H1 (cell line): ENCODE data around the gene MYORG. TPM values are rescaled to one million over a fixed set of nuclear protein-coding genes. Genes with fewer than 3 reads are reported as not detected.

Experiments
- CTCF ChIA-PET: fragments of 300-600 bp; sonication (Branson Sonifier 250); formaldehyde crosslinking; loops from one replicate; lab custom pipeline; 2021; ENCODE audit not compliant: partially characterized antibody; lab: Charles Lee
- POLR2A ChIA-PET: fragments of 300-600 bp; sonication (Branson Sonifier 250); formaldehyde crosslinking; loops from one replicate; lab custom pipeline; 2021; ENCODE audit warnings: inconsistent platforms; ENCODE audit not compliant: partially characterized antibody; lab: Charles Lee
- DNase-seq, 2 experiments: peaks; one replicate each; pipeline versions ENCODE4 v3.0.0 to v3.0.0-alpha.2; 2010 to 2022; ENCODE audit warnings: low spot score in 2 of 2, low read depth in 1 of 2, mixed read lengths in 1 of 2
- FAIRE-seq: peaks from 2 replicates; lab custom pipeline; 2011; peaks lifted over from hg19 to GRCh38; lab: Jason Lieb, UNC
- H2AFZ ChIP-seq: 2 replicates; pipeline ENCODE4 v1.8.1; 2012; ENCODE audit warnings: low read length, inconsistent platforms
- H2AK5ac ChIP-seq: 2 replicates; pipeline ENCODE4 v1.6.1; 2013; ENCODE audit warnings: low read depth, low read length
- H2BK120ac ChIP-seq: replicated peaks from 2 replicates; pipeline ENCODE3; 2013; ENCODE audit warnings: low read depth, low read length, inconsistent platforms
- H2BK12ac ChIP-seq: 2 replicates; pipeline ENCODE4 v1.6.1; 2013; ENCODE audit warnings: low read depth, low read length
- H2BK15ac ChIP-seq: 2 replicates; pipeline ENCODE4 v1.6.1; 2013; ENCODE audit warnings: low read length
- H2BK20ac ChIP-seq: 2 replicates; pipeline ENCODE4 v1.6.1; 2013; ENCODE audit warnings: low read length
- H2BK5ac ChIP-seq: 2 replicates; pipeline ENCODE4 v1.6.1; 2013; ENCODE audit warnings: low read depth, low read length
- H3K14ac ChIP-seq: 2 replicates; pipeline ENCODE4 v1.6.1; 2013; ENCODE audit warnings: inconsistent platforms; ENCODE audit not compliant: insufficient read length
- H3K18ac ChIP-seq: 2 replicates; pipeline ENCODE4 v1.6.1; 2013; ENCODE audit warnings: low read length; ENCODE audit errors: extremely low read depth
- H3K23ac ChIP-seq: 2 replicates; pipeline ENCODE4 v1.6.1; 2013; ENCODE audit warnings: inconsistent platforms; ENCODE audit not compliant: insufficient read length
- H3K23me2 ChIP-seq: 2 replicates; pipeline ENCODE4 v1.6.1; 2013; ENCODE audit warnings: low read depth, low read length
- H3K27ac ChIP-seq: 2 replicates; pipeline ENCODE4 v1.6.1; 2011; ENCODE audit warnings: low read depth, low read length, inconsistent platforms
- H3K27me3 ChIP-seq, 4 experiments: replicated peaks in 1 of 4; 1 replicate in 1 of 4; 2 replicates in 3 of 4; pipeline versions ENCODE4 v1.6.1 to v1.8.1; 2011 to 2013; ENCODE audit warnings: low read length in 3 of 4, mild to moderate bottlenecking in 3 of 4, inconsistent platforms in 2 of 4, mixed read lengths in 2 of 4, moderate library complexity in 1 of 4; ENCODE audit not compliant: control insufficient read depth in 3 of 4, insufficient read depth in 3 of 4; ENCODE audit errors: extremely low read depth in 1 of 4
- H3K36me3 ChIP-seq, 4 experiments: 2 replicates each; pipeline versions ENCODE4 v1.6.1 to v1.8.1; 2011 to 2013; ENCODE audit warnings: mild to moderate bottlenecking in 4 of 4, low read length in 3 of 4, moderate library complexity in 2 of 4, control low read depth in 1 of 4, inconsistent platforms in 1 of 4; ENCODE audit not compliant: insufficient read depth in 4 of 4, control insufficient read depth in 2 of 4
- H3K4ac ChIP-seq: replicated peaks from 2 replicates; pipeline ENCODE3; 2013; ENCODE audit warnings: low read length, low read depth, mixed read lengths, inconsistent platforms; ENCODE audit not compliant: insufficient read length
- H3K4me1 ChIP-seq, 4 experiments: replicated peaks in 1 of 4; 1 replicate in 1 of 4; 2 replicates in 3 of 4; pipeline versions ENCODE4 v1.6.1 to v1.8.1; 2011 to 2013; ENCODE audit warnings: low read length in 3 of 4, inconsistent platforms in 2 of 4, mixed read lengths in 1 of 4; ENCODE audit not compliant: insufficient read depth in 4 of 4, control insufficient read depth in 3 of 4
- H3K4me2 ChIP-seq, 2 experiments: 2 replicates each; pipeline versions ENCODE4 v1.6.1 to v1.8.1; 2011 to 2013; ENCODE audit warnings: low read depth in 2 of 2, low read length in 2 of 2, control low read depth in 1 of 2, inconsistent platforms in 1 of 2, mild to moderate bottlenecking in 1 of 2; ENCODE audit not compliant: insufficient read depth in 1 of 2
- H3K4me3 ChIP-seq, 4 experiments: fragments of 200-600, 300-600 bp in 1 of 4; sonication (generic), shearing (Covaris generic), sonication (Bioruptor Twin) in 1 of 4; 2 replicates each; pipeline versions ENCODE4 v1.5.1 to v1.8.1; 2011 to 2016; ENCODE audit warnings: low read length in 4 of 4, low read depth in 3 of 4, control low read depth in 2 of 4, inconsistent platforms in 2 of 4, mild to moderate bottlenecking in 2 of 4, mixed read lengths in 1 of 4, moderate library complexity in 1 of 4; ENCODE audit not compliant: insufficient read depth in 2 of 4; ENCODE audit errors: extremely low read depth in 1 of 4
- H3K56ac ChIP-seq: replicated peaks from 2 replicates; pipeline ENCODE3; 2013; ENCODE audit warnings: low read depth, mild to moderate bottlenecking, mixed read lengths, low read length, inconsistent platforms; ENCODE audit not compliant: insufficient read length
- H3K79me1 ChIP-seq: 2 replicates; pipeline ENCODE4 v1.6.1; 2013; ENCODE audit warnings: low read depth, low read length, control low read depth
- H3K79me2 ChIP-seq, 2 experiments: 2 replicates each; pipeline versions ENCODE4 v1.6.1 to v1.8.1; 2012 to 2013; ENCODE audit warnings: low read length in 2 of 2, mild to moderate bottlenecking in 2 of 2, inconsistent platforms in 1 of 2; ENCODE audit not compliant: insufficient read depth in 2 of 2, control insufficient read depth in 1 of 2
- H3K9ac ChIP-seq, 4 experiments: replicated peaks in 1 of 4; 1 replicate in 1 of 4; 2 replicates in 3 of 4; pipeline versions ENCODE4 v1.6.1 to v1.8.1; 2011 to 2013; ENCODE audit warnings: low read depth in 3 of 4, low read length in 3 of 4, control low read depth in 2 of 4, mild to moderate bottlenecking in 2 of 4, moderate library complexity in 2 of 4, inconsistent platforms in 1 of 4; ENCODE audit errors: extremely low read depth in 1 of 4
- H3K9me3 ChIP-seq, 2 experiments: 2 replicates each; pipeline versions ENCODE4 v1.6.1 to v1.8.1; 2012 to 2013; ENCODE audit warnings: mild to moderate bottlenecking in 2 of 2, moderate library complexity in 2 of 2, control low read depth in 1 of 2, inconsistent platforms in 1 of 2, low read depth in 1 of 2, low read length in 1 of 2, mixed read lengths in 1 of 2; ENCODE audit not compliant: insufficient read depth in 2 of 2
- H4K20me1 ChIP-seq, 2 experiments: replicated peaks in 1 of 2; 2 replicates each; pipeline versions ENCODE3 to v1.8.1; 2011 to 2013; ENCODE audit warnings: inconsistent platforms in 2 of 2, low read length in 2 of 2, mild to moderate bottlenecking in 1 of 2; ENCODE audit not compliant: insufficient read depth in 2 of 2, control insufficient read depth in 1 of 2
- H4K5ac ChIP-seq: 2 replicates; pipeline ENCODE4 v1.6.1; 2013; ENCODE audit warnings: low read length, low read depth, mixed read lengths, inconsistent platforms; ENCODE audit not compliant: insufficient read length
- H4K8ac ChIP-seq: 2 replicates; pipeline ENCODE4 v1.8.0; 2013; ENCODE audit warnings: mild to moderate bottlenecking, moderate library complexity, low read length, inconsistent platforms; ENCODE audit not compliant: insufficient read depth; ENCODE audit errors: extremely low read depth
- H4K91ac ChIP-seq: replicated peaks from 2 replicates; pipeline ENCODE3; 2013; ENCODE audit warnings: low read length, mixed read lengths, inconsistent platforms; ENCODE audit not compliant: insufficient read length
- CTBP2 ChIP-seq: IDR thresholded peaks from 2 replicates; pipeline ENCODE4 v1.7.0; 2011; ENCODE audit warnings: borderline replicate concordance, mild to moderate bottlenecking, moderate library complexity, mixed read lengths, low read length; ENCODE audit not compliant: insufficient read depth, insufficient read length
- CTCF ChIP-seq, 3 experiments: IDR thresholded peaks; 1 replicate in 2 of 3; 2 replicates in 1 of 3; pipeline versions ENCODE4 v1.5.1 to v1.6.1; 2011; ENCODE audit warnings: low read length in 3 of 3, mild to moderate bottlenecking in 3 of 3, inconsistent platforms in 2 of 3, low read depth in 1 of 3, moderate library complexity in 1 of 3; ENCODE audit not compliant: insufficient read depth in 1 of 3; ENCODE audit errors: control extremely low read depth in 1 of 3
- EP300 ChIP-seq, 2 experiments: IDR thresholded peaks; 1 replicate in 1 of 2; 2 replicates in 1 of 2; pipeline ENCODE4 v1.6.1; 2011 to 2012; ENCODE audit warnings: low read depth in 2 of 2, low read length in 2 of 2, mild to moderate bottlenecking in 2 of 2, borderline replicate concordance in 1 of 2, inconsistent platforms in 1 of 2, moderate library complexity in 1 of 2
- HDAC2 ChIP-seq, 2 experiments: fragments of 300-600 bp in 1 of 2; sonication (generic) in 1 of 2; IDR thresholded peaks; 2 replicates each; pipeline ENCODE4 v1.6.1; 2011 to 2012; ENCODE audit warnings: low read depth in 2 of 2, low read length in 2 of 2, mild to moderate bottlenecking in 2 of 2, moderate library complexity in 2 of 2, borderline replicate concordance in 1 of 2, inconsistent platforms in 1 of 2
- KDM5A ChIP-seq: fragments of 200-600 bp; IDR thresholded peaks from 2 replicates; pipeline ENCODE4 v1.7.1; 2012; ENCODE audit warnings: mild to moderate bottlenecking, low read length, inconsistent platforms, mixed read lengths
- MAX ChIP-seq: IDR thresholded peaks from 2 replicates; pipeline ENCODE4 v1.6.1; 2012; ENCODE audit warnings: inconsistent platforms
- NRF1 ChIP-seq: IDR thresholded peaks from 2 replicates; pipeline ENCODE4 v1.6.1; 2011; ENCODE audit warnings: mild to moderate bottlenecking, low read depth, low read length, improper control_type of control experiment
- RXRA ChIP-seq: IDR thresholded peaks from 2 replicates; pipeline ENCODE4 v1.6.1; 2011; ENCODE audit warnings: low read depth, mild to moderate bottlenecking, low read length, moderate library complexity; ENCODE audit not compliant: insufficient read depth
- YY1 ChIP-seq: IDR thresholded peaks from 2 replicates; pipeline ENCODE4 v1.6.1; 2011; ENCODE audit warnings: low read depth, mild to moderate bottlenecking, low read length
- WGBS, 2 experiments: shearing (Covaris generic) in 1 of 2; methylation state at CpG; one replicate each; pipeline versions ENCODE4 v1.1.6 to v1.1.7; 2013 to 2015; ENCODE audit warnings: low lambda C conversion rate in 2 of 2, mixed read lengths in 2 of 2, inconsistent platforms in 1 of 2, low coverage in 1 of 2, missing lambda C conversion rate in 1 of 2; ENCODE audit not compliant: insufficient replicate concordance in 2 of 2, insufficient coverage in 1 of 2, insufficient read length in 1 of 2; ENCODE audit errors: extremely low coverage in 1 of 2, missing lambda C conversion rate in 1 of 2; 5-methylcytosine and 5-hydroxymethylcytosine counted together
- polyA plus RNA-seq, 7 experiments: library from polyadenylated mRNA; depleted of rRNA in 3 of 7; stranded (reverse) in 5 of 7; unstranded in 2 of 7; fragments of >200 nt in 5 of 7; fragments of 200-250 nt in 2 of 7; gene quantifications; 1 replicate in 5 of 7; 2 replicates in 1 of 7; 4 replicates in 1 of 7; pipeline versions ENCODE4 v1.2.1 to v1.2.3, GENCODE V29; 2011 to 2013; ENCODE audit warnings: missing spikeins in 2 of 7, mixed read lengths in 2 of 7
- total RNA-seq: library from RNA; stranded (reverse); fragmentation: NEBNext Ultra II Directional; extraction: Animal tissue kit (Norgen Biotek cat#: 25700); gene quantifications from 2 replicates; pipeline ENCODE4 v1.2.1, GENCODE V29; 2021

The MYORG gene
- total and polyA plus RNA-seq, 2 of the 8 experiments (the other 6 are each of a cell fraction or from before 2014, with no cell fraction given), result 1.2 to 5.9 TPM

DNA sequence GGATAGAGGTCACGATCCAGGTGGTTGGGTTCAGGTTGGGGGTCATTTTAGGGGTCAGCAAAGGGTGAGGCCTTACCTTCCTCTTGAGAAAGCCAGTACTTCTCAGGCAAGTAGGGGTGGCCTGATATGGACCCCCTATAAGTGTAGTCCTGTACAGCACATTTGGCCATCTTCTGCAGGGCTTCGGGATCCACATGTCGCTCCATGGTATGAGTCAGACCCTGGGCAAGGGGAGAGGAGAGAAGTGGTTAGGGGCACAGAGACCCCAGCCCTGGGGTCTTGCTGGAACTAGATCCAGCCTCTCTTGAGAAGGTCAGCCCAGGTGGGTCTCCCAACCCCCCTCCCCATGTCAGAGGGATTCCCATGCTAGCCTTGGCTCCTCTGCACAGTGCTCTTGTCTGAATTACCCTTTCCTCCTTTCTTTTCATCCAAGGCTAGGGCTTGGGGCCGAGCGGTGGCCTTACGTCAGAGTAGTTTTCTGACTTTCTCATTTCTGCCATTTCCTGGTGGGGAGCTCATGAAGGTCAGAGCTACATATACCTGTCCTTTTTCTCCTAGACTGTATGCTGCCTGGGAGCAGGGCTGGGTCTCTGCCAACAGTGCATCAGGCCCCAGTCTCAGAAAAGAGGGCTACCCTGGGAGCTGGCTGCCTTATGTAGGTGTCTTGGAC is 9.0 kb upstream of the MYORG start:
- FAIRE-seq, result no peak
- H3K79me2 ChIP-seq, result no peaks in the 10 kb centered on the region
- H2AFZ ChIP-seq, result no peak overlapping the region
- no peak overlapping the region for H3K4me2 ChIP-seq
- ChIA-PET POLR2A (no interaction called here), CTCF (interaction anchor here (0.8 to 1.5 kb wide), 4 partner anchors 8 to 161 kb away, joined by 3 to 6 read pairs (median 3); no protein-coding TSS in a partner anchor)
- H3K9me3 ChIP-seq, result no peaks in the 10 kb centered on the region
- no peak overlapping the region for H2BK5ac ChIP-seq
- H4K5ac ChIP-seq, result no peak overlapping the region
- H3K4me3 ChIP-seq, result no peak overlapping the region
- no peak overlapping the region for H4K8ac ChIP-seq
- H4K91ac ChIP-seq, result no peak overlapping the region
- no peak overlapping the region for H2AK5ac ChIP-seq
- no peak overlapping the region for H3K4ac ChIP-seq
- WGBS, 2 experiments, result 87% methylated on average over 6 of the region's 6 CpGs; no CpG with 5 or more reads in 1 of the 2 experiments
- no peak overlapping the region for H2BK15ac ChIP-seq
- H2BK20ac ChIP-seq, result no peak overlapping the region
- DNase-seq, result no peak
- no peaks in the 10 kb centered on the region; a peak in 1 of 8 replicates for H3K36me3 ChIP-seq
- peaks cover 2 to 21% (median 19%) of the 10 kb centered on the region in 4 experiments for H3K27me3 ChIP-seq
- H2BK120ac ChIP-seq, result no peak overlapping the region
- peaks cover 0 to 5% (median 2%) of the 10 kb centered on the region in 4 experiments; a peak in 5 of 7 replicates for H3K4me1 ChIP-seq
- no peak overlapping the region for H3K14ac ChIP-seq
- no peak overlapping the region for H2BK12ac ChIP-seq
- H3K23me2 ChIP-seq, result peaks cover 9% of the 10 kb centered on the region
- H4K20me1 ChIP-seq, result no peaks in the 10 kb centered on the region
- H3K23ac ChIP-seq, result no peak overlapping the region
- no peaks in the 10 kb centered on the region for H3K79me1 ChIP-seq
- no peak overlapping the region for H3K9ac ChIP-seq
- no peak overlapping the region for H3K56ac ChIP-seq
- no peak overlapping the region for H3K18ac ChIP-seq
- no peak overlapping the region for H3K27ac ChIP-seq
- TF ChIP-seq EP300 (IDR thresholded peaks at IDR 0.05; ENCODE audit: borderline replicate concordance in 1 of 2, low read depth in 2 of 2, low read length in 2 of 2) (no peak), YY1 (no peak), CTBP2 (no peak), MAX (no peak), NRF1 (no peak), HDAC2 (IDR thresholded peaks at IDR 0.05; ENCODE audit: borderline replicate concordance in 1 of 2, low read depth in 2 of 2, low read length in 2 of 2) (no peak), CTCF (IDR thresholded peaks at IDR 0.05; ENCODE audit: control extremely low read depth in 1 of 3, insufficient read depth in 1 of 3, low read depth in 1 of 3, low read length in 3 of 3) (no peak), KDM5A (no peak), RXRA (no peak)
